HG02938 (cell line): ENCODE data around the gene TUBB3.
"Not testable (repeated sequence)": the region's sequence is repeated elsewhere in the genome, so short reads cannot be mapped to it uniquely, and the experiment has no call there.

Experiments
- ATAC-seq: cut with Tn5 transposase; IDR thresholded peaks from one replicate; pipeline ENCODE4 v1.9.1; 2021; ENCODE audit warnings: mild to moderate bottlenecking, moderate library complexity; ENCODE audit not compliant: unreplicated experiment

The TUBB3 gene

GRCh38 chr16:89917773-89918452 is 5.2 kb upstream of the TUBB3 start:
- peak; percentile 66 for ATAC-seq

- no peak for ATAC-seq
These were observed 4.4 kb upstream of the TUBB3 start, which contains the start of gene MC1R for GRCh38 chr16:89918453-89919347. Gene MC1R, plus strand, starts transcription at chr16:89918862. Its CDS starts 397 bp downstream, at chr16:89919259.

- no peak for ATAC-seq
These were observed 3.4 kb upstream of the TUBB3 start for GRCh38 chr16:89919535-89920406.

GRCh38 chr16:89920723-89921122 is 2.4 kb upstream of the TUBB3 start:
- ATAC-seq = no peak

GRCh38 chr16:89921131-89921701 is 1.9 kb upstream of the TUBB3 start:
- no peak for ATAC-seq

GRCh38 chr16:89921702-89922476 is 1.3 kb upstream of the TUBB3 start:
- no peak for ATAC-seq

- no peak for ATAC-seq
These were observed 662 bp upstream of the TUBB3 start for GRCh38 chr16:89922477-89922883.

GRCh38 chr16:89923640-89924296 is 626 bp downstream of the TUBB3 start:
- no peak for ATAC-seq

GRCh38 chr16:89924297-89924924 is 1.3 kb downstream of the TUBB3 start:
- no peak for ATAC-seq

- ATAC-seq = no peak
These were observed 1.8 kb downstream of the TUBB3 start for GRCh38 chr16:89924925-89925307.

- ATAC-seq = no peak
These were observed 2.5 kb downstream of the TUBB3 start for GRCh38 chr16:89925596-89926079.

GRCh38 chr16:89931305-89931896 is 8.3 kb downstream of the TUBB3 start:
- ATAC-seq = no peak

- no peak for ATAC-seq
These were observed 8.8 kb downstream of the TUBB3 start for GRCh38 chr16:89931964-89932363.

- not testable (repeated sequence) for ATAC-seq
These were observed 10.9 kb downstream of the TUBB3 start for GRCh38 chr16:89934019-89934418.

GRCh38 chr16:89934611-89935553 is 11.7 kb downstream of the TUBB3 start:
- ATAC-seq = no peak

- not testable (repeated sequence) for ATAC-seq
These were observed 12.5 kb downstream of the TUBB3 start for GRCh38 chr16:89935620-89936019.

GRCh38 chr16:89936034-89936433 is 12.9 kb downstream of the TUBB3 start:
- ATAC-seq = no peak
